Endometrial microvascular endothelial cells (primary cell): ENCODE measurements around the gene AKT2. TPM values are rescaled to one million over a fixed set of nuclear protein-coding genes. Genes with fewer than 3 reads are reported as not detected.

Experiments
- in situ Hi-C: cut with HindIII; loops from 2 replicates; pipeline ENCODE4 v1.10.0; 2017; ENCODE audit warnings: low sequenced_read_pairs, low pct_unique_long_range_greater_than_20kb; ENCODE audit errors: inconsistent ontology term
- total RNA-seq: library from RNA; depleted of rRNA; stranded (reverse); fragments of >200 nt; gene quantifications from one replicate; pipeline ENCODE4 v1.2.3, GENCODE V29; 2015; ENCODE audit errors: inconsistent ontology term

The AKT2 gene
- total RNA-seq, 1 donor from 2014 or later: 26.2 TPM

- in situ Hi-C loops: no loop called here
Measured at GRCh38 chr19:40278361-40279035, 6.6 kb downstream of the AKT2 start.

GRCh38 chr19:40277356-40278059 is 7.6 kb downstream of the AKT2 start:
- in situ Hi-C loops: no loop called here

GRCh38 chr19:40274585-40275544 is 10.3 kb downstream of the AKT2 start:
- in situ Hi-C loops: no loop called here

DNA sequence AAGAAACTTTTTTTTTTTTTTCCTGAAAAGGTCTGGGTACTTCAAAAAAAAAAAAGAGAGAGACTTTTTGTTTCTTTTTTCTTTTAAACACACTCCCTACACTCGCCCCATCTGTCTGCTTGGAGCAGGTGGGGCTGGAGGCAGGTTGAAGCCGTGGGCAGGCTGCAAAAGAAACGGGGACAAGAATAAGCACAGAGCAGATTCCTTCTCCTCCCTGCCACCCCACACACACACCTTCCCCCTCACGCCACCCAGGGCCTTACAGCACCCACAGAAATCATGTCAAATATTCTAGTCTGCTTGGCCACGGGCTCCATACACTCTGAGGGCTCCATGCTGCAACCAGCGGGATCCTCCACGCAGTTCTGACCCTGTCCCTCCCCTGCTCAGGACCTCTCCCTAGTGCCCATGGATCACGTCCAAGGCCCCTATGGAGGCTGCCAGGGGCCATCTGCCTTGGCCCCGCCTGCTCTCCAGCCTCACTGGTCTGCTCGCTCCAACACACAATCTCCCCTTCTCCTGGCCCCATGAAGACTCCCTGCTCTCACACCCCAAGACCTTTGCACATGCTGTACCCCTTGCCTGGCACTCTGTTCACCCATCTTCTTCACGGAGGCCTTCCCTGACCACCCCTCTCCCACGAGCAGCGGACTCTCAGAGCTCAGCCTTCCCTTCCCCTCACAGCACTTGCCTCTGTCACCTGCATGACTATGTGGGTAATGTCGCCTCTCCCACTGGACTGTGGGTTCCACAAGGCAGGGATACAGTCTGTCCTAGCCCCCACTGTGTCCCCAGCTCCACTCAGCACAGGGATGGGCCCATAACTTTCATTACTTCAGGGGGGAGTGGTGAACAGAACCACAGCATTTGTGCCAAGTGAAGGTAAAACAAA is 11.4 kb downstream of the AKT2 start:
- in situ Hi-C loops: no loop called here

DNA sequence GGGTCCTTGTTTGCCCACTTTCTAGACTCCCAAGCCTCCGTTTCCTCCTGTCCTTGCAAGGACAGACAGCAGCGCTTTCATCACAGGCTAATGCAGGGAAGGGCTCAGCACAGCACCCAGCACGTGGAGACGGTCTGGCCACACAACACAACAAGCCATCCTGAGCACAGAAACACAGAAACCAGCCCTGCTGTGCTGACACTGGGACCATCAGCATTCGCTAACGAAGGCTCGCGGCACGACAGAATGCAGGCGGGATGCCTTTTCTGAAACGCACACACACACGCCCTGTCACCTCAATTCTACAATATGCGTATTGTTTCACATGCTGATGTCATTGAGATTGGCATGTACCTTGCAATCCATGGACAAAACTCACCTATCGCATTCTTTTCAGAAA is 12.9 kb downstream of the AKT2 start:
- in situ Hi-C loops: no loop called here

- in situ Hi-C loops: no loop called here
Measured at GRCh38 chr19:40271706-40272105, 13.4 kb downstream of the AKT2 start.

DNA sequence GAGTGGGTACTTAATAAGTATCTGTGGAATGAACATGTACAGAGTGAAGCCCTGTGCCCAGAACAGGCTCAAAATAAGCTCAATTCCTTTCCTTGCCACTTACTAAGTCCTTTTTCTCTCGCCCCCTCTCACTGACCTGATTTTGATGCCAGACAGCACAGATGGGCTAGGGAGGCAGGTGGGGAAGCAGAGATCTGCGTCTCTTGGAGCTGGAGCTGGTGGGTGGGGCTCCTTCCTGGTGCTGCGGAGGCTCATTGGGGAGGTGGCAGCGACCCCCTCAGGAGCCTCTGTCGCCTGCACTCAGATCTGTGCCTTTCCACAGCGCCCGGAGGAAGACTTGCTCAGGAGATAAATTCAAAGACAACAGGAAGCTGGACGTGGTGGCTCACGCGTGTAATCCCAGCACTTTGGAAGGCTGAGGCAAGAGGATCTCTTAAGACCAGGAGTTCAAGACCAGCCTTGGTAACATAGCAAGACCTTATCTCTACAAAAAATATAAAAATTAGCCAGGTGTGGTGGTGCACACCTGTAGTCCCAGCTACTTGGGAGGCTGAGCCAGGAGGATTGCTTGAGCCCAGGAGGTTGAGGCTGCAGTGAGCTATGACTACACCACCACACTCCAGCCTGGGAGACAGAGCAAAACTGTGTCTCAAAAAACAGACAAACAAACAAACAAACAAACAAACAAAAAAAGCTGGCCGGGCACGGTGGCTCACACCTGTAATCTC is 14.6 kb downstream of the AKT2 start:
- in situ Hi-C loops: no loop called here

GRCh38 chr19:40269216-40269940 is 15.8 kb downstream of the AKT2 start:
- in situ Hi-C loops: no loop called here

- in situ Hi-C loops: no loop called here
Measured at GRCh38 chr19:40267601-40267997, 17.5 kb downstream of the AKT2 start.

DNA sequence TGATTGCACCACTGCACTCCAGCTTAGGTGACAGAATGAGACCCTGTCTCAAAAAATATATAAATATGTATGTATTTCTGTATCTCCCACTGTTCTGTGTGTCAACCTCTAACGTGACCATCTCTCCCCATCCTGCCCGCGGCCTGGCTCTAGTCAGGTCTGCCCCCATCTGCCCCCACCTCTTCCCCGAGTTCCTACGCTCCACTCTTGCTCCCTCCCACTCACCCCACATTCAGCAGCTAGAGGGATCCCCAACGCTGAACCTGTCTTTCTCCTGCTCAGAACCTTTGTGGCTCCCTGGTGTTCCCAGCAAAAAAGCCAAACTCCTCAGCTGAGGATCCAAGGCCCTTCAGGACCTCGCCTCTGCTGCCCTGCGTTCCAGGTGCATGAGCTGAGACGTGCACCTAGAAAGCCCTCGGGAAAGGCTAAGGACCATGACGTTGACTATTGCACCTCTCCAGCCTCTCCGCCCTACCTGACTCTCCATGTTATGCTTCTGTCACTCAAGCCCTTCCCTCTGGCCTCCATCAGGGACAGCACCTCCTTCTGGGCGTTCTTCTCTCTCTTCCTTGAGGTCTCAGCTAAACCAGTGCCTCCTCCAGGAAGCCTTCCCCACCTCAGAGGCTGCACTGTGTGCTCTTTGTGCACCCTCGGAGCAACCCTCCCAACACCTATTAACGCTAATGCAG is 18.1 kb downstream of the AKT2 start:
- in situ Hi-C loops: no loop called here

- in situ Hi-C loops: no loop called here
Measured at GRCh38 chr19:40266119-40266518, 19.0 kb downstream of the AKT2 start.

DNA sequence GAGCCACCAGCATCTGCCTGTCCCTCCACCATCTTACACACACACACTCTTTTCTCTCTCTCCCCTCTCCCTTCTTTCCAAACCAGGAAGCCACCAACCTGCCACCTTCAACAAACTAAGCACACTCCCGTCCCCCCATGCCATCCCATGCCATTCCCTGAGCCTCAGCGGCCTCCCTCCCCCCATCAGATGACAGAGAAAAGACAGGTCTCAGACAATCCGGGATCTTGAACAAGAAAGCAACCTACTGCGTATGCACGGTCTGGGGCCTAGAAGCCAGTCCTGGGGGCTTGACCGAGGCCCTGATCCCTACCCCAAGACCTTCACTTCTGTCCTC is 19.4 kb downstream of the AKT2 start:
- in situ Hi-C loops: no loop called here

GRCh38 chr19:40265055-40265762 is 19.9 kb downstream of the AKT2 start:
- in situ Hi-C loops: no loop called here

GRCh38 chr19:40264314-40265054 is 20.7 kb downstream of the AKT2 start:
- in situ Hi-C loops: no loop called here

- in situ Hi-C loops: no loop called here
Measured at GRCh38 chr19:40263440-40264313, 21.5 kb downstream of the AKT2 start.
